Measurements from ENCODE around the gene GNG13. TPM values are rescaled to one million over a fixed set of nuclear protein-coding genes. Genes with fewer than 3 reads are reported as not detected.

The GNG13 gene, protein sequence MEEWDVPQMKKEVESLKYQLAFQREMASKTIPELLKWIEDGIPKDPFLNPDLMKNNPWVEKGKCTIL
- total RNA-seq, result not detected
- long read RNA-seq, result 0 reads

DNA sequence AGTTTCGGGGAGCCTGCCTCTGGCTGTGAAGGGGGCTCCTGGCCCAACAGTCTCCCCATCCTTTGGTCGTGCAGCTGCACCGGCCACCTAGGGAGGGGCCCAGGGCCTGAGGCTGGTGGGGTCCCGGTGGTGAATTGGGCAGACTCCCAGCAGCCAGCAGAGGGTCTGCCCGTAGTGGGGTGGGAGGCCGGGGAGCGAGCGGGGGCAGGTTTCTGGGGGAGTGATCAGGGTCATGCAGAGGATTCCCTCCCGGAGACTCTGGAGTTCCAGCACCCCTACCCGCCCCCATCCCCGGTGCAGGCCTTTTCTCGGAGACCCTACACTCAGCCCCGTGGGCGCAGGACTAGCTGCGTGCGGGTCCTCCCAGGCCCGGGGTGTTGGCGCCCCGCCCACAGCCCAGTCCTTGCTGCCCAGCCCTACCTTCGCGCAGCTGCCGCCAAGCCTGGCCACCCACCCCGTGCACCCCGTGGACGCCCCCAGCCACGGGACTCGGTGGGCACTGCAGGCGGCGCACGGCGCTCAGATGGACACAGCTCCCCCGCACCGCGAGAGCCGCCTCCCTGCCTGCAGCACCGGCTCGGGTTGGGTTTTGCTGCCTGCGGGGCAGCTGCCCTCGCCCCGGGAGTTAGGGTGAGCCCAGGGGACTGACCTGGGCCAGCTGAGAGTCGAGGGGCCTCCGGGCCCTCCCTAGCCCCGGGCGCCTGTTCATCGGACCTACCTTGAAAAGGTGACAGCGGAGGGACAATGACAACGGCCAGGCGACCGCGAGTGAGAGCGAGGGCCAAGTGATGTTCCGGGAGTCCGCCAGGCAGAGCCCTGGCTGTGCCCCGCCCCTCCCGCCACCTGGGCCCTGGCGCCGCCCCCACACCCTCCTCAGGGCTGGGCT, at the start of gene GNG13:
Gene GNG13, minus strand, starts transcription at position 787 of the 886 bp plus-strand sequence. CDS start 1,657 bp downstream, outside the sequence.
- Histone ChIP-seq H3K27me3 (peaks cover 35% of the 10 kb centered on the region), H3K9me3 (no peaks in the 10 kb centered on the region), H3K4me1 (no peaks in the 10 kb centered on the region), H3K36me3 (no peaks in the 10 kb centered on the region), H3K27ac (no peak within 1 kb of the TSS), H3K4me3 (no peak within 1 kb of the TSS)
- TF ChIP-seq, protein P1, sequence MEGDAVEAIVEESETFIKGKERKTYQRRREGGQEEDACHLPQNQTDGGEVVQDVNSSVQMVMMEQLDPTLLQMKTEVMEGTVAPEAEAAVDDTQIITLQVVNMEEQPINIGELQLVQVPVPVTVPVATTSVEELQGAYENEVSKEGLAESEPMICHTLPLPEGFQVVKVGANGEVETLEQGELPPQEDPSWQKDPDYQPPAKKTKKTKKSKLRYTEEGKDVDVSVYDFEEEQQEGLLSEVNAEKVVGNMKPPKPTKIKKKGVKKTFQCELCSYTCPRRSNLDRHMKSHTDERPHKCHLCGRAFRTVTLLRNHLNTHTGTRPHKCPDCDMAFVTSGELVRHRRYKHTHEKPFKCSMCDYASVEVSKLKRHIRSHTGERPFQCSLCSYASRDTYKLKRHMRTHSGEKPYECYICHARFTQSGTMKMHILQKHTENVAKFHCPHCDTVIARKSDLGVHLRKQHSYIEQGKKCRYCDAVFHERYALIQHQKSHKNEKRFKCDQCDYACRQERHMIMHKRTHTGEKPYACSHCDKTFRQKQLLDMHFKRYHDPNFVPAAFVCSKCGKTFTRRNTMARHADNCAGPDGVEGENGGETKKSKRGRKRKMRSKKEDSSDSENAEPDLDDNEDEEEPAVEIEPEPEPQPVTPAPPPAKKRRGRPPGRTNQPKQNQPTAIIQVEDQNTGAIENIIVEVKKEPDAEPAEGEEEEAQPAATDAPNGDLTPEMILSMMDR (IDR thresholded peaks at IDR 0.05), result no peak
- no peak for DNase-seq
- intact Hi-C loops (cut with DNase I), result no loop called here
- ATAC-seq, result no peak

DNA sequence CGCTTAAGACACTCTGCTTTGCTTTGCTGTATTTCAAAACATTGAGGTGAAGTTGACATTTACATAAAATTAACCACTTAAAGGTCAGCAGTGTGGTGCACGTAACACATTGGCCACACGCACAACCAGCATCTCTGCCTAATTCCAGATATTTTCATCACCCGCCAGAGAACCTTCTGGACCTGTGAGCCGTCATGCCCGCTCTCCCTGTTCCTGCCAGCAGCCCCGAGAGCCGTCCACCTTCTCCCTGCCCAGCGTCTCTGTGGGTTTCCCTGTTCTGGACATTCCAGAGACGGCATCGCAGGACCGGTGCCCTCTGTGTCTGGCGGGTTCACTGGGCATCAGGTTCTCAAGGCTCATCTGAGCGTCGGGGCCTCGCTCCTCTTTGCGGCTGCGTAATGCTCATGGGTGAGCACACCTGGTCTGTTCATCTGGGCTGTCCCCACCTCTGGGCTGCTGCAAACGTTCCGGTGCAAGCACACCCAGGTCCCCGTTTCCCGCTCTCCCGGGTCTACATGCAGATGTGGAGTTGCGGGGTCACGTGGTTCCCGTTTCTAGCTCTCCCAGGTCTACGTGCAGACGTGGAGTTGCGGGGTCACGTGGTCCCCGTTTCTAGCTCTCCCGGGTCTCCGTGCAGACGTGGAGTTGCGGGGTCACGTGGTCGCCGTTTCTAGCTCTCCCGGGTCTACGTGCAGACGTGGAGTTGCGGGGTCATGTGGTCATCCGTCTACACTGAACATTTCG, 48.1 kb upstream of the GNG13 start:
- Histone ChIP-seq H3K27me3 (no peaks in the 10 kb centered on the region), H3K4me3 (no peak overlapping the region), H3K4me1 (no peaks in the 10 kb centered on the region), H3K27ac (no peak overlapping the region), H3K9me3 (no peaks in the 10 kb centered on the region), H3K36me3 (no peaks in the 10 kb centered on the region)
- no peak for DNase-seq
- no peak for ATAC-seq
- intact Hi-C loops (cut with DNase I), result no loop called here
- TF ChIP-seq, protein P1 (IDR thresholded peaks at IDR 0.05), result no peak

DNA sequence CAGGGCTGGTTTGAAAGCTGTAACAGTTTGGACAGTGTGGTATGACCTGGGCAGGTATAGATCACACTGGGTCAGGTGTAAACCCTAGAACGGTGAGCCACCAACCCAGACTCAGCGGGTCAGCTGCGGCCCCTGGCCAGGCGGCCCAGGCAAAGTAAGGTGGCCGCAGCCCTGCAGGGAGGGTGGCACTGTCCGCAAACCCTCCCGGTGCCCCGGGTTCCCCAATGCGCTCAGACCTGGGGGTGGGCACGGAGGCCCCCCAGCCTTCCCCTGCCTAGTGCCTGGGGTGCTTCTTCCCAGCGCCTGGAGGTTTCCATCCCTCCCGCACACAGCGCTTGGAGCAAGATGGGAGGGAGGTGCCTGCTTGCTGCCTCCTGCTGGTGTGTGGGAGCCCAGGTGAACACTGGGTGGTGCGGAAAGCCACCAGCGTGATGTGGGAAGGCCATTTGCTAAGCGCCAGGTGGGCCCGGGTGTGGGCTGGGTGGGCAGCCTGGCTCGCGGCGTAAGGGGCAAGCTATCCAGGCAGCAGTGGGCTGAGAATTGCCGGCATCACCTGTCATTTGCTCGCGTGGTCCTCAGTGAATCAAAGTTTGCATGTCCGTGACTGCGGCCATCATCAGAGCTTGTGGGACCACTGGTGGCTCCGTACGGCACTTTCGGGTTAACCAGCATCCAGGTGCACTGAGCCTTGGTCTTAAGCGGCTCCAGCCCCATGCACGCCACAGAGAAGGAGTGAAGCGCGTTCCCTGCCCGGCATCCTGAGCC, 47.3 kb upstream of the GNG13 start:
- intact Hi-C loops (cut with DNase I), result no loop called here
- no peak for ATAC-seq

DNA sequence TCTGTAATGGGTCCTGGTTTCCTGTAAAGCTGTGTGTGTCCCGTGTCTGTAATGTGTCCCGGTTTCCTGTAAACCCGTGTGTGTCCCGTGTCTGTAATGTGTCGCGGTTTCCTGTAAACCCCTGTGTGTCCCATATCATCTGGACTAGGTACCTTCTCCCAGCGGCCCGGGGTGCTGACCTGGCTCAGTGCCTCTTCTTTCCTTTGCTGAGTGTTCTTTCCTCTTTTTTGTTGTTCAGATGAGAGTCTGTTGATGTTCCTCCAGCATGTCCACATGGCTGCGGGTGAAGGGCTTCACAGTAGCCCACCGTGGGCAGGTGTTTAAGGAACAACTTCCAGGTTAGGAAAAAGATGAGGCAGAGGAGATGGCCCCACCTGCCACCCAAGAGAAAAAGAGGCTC, 46.6 kb upstream of the GNG13 start:
- DNase-seq, result no peak
- Histone ChIP-seq H3K4me3 (no peak overlapping the region), H3K27ac (no peak overlapping the region), H3K9me3 (no peaks in the 10 kb centered on the region), H3K27me3 (no peaks in the 10 kb centered on the region), H3K36me3 (no peaks in the 10 kb centered on the region), H3K4me1 (no peaks in the 10 kb centered on the region)
- TF ChIP-seq, protein P1 (IDR thresholded peaks at IDR 0.05), result no peak
- intact Hi-C loops (cut with DNase I), result no loop called here
- no peak for ATAC-seq

More for the DNA sequence above, 47.3 kb upstream of the GNG13 start:
- Histone ChIP-seq H3K9me3 (no peaks in the 10 kb centered on the region), H3K4me3 (no peak overlapping the region), H3K4me1 (no peaks in the 10 kb centered on the region), H3K36me3 (no peaks in the 10 kb centered on the region), H3K27me3 (no peaks in the 10 kb centered on the region), H3K27ac (no peak overlapping the region)
- TF ChIP-seq, protein P1 (IDR thresholded peaks at IDR 0.05), result no peak
- DNase-seq, result no peak

DNA sequence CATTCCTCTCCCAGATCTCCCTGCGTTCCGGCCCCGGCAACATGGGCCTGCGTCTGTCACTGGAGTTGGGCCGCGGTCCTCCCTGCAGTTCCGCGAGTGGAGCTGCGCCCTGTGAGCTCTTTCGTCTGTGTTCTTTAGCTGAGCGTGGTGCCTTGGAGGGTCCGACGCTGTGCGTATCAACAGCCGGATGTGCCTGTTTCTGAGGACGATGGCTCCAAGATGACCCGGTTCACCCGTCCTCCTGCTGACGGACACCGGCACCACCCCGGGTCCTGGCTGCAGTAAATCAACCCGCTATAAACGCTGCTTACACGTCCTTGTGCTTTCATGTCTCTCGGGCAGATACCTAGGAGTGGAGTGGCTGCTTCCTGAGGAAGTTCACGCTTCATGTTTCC, 44.8 kb upstream of the GNG13 start:
- TF ChIP-seq, protein P1 (IDR thresholded peaks at IDR 0.05), result no peak
- Histone ChIP-seq H3K4me3 (no peak overlapping the region), H3K27ac (no peak overlapping the region), H3K36me3 (no peaks in the 10 kb centered on the region), H3K9me3 (no peaks in the 10 kb centered on the region), H3K4me1 (no peaks in the 10 kb centered on the region), H3K27me3 (peaks cover 11% of the 10 kb centered on the region)
- DNase-seq (no peak), ATAC-seq (no peak)
- intact Hi-C loops (cut with DNase I), result no loop called here
